ENCODE measurements around the gene MGST1. TPM values are rescaled to one million over a fixed set of nuclear protein-coding genes. Genes with fewer than 3 reads are reported as not detected.
"Not testable (repeated sequence)": the region's sequence is repeated elsewhere in the genome, so short reads cannot be mapped to it uniquely, and the experiment has no call there.

The MGST1 gene
- total RNA-seq, 2 donors from 2014 or later, result 1.0 TPM; not detected in 1

DNA sequence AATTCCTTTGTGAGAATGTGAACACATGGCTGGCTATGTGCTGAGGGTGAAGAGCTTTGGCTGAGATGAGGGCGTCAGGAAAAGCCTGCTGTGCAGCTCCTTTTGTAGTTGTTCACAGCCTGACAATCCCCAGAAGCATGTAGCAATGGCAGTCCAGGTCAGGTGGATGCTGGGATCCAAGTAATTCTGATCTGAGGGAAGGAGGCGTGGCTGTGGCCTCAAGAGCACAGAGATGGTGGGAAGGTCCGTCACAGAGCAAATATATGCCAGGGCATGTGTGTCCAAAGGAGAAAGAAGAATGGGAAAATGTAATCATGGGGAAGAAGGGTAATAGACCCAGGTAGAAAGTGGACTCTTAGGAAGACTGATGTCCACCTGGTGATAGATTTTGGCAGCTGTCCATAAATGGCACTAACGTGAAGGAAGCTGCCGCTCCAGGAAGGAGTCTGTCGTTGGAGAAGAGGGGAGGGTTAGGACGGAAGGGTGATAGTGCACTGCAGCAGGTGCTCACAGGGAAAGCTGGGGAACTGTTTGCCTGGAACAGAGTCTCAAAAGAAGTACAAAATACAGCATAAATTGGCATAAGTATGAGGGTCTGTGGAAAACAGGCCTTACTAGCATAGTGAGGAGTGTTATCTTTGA, 13.8 kb downstream of the MGST1 start:
- ATAC-seq, result no peak
- Mint-ChIP-seq H3K27ac (no peak overlapping the region), H3K36me3 (ENCODE audit: low read depth) (no peaks in the 10 kb centered on the region), H3K4me1 (no peaks in the 10 kb centered on the region), H3K4me3 (no peak overlapping the region), H3K27me3 (no peaks in the 10 kb centered on the region)
- no peaks in the 10 kb centered on the region for H3K9me3 ChIP-seq (ENCODE audit: control insufficient read depth, low read length, poor library complexity, severe bottlenecking)
- DNase-seq, result no peak

DNA sequence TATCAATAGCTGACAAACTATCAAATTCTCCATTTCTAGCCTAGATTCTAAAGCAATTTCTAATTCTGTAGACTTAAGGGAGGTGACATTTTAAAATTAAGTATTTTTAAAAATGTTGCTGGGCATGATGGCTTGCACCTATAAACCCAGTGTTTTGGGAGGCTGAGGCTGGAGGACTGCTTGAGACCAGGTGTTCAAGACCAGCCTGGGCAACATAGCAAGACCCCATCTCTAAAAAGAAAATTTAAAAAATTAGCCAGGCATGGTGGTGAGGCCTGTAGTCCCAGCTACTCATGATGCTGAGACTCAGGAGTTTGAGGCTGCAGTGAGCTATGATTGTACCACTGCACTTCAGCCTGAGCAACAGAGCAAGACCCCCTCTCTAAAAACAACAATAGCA, 15.1 kb downstream of the MGST1 start:
- ATAC-seq (no peak), DNase-seq (no peak)
- H3K9me3 ChIP-seq (ENCODE audit: control insufficient read depth, low read length, poor library complexity, severe bottlenecking), result no peaks in the 10 kb centered on the region
- Mint-ChIP-seq H3K4me3 (no peak overlapping the region), H3K36me3 (ENCODE audit: low read depth) (no peaks in the 10 kb centered on the region), H3K27ac (no peak overlapping the region), H3K27me3 (no peaks in the 10 kb centered on the region), H3K4me1 (no peaks in the 10 kb centered on the region)

DNA sequence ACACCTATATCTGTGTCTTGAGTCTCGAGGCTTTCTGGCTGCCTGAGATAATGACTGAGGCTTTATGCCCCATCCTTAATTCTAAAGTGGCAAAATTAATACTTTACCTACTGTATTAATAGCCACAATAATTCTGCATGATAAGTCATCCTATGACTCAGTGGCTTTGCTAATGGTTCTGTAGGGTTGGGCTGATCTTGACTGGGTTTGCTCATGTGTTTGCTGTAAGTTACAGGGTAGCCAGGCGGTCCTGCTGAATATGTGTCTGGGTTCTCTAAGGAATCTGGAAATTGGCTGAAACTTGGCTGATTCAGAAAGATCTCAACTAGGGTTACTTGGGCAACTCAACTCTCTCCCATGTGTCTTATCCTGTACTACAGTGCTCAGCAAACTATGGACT, 21.7 kb downstream of the MGST1 start:
- no peaks in the 10 kb centered on the region for H3K27me3 Mint-ChIP-seq
- no peak overlapping the region for H3K27ac Mint-ChIP-seq
- DNase-seq (no peak), ATAC-seq (no peak)
- H3K4me1 Mint-ChIP-seq, result no peaks in the 10 kb centered on the region
- H3K9me3 ChIP-seq (ENCODE audit: control insufficient read depth, low read length, poor library complexity, severe bottlenecking), result no peaks in the 10 kb centered on the region
- H3K36me3 Mint-ChIP-seq (ENCODE audit: low read depth), result no peaks in the 10 kb centered on the region
- no peak overlapping the region for H3K4me3 Mint-ChIP-seq

DNA sequence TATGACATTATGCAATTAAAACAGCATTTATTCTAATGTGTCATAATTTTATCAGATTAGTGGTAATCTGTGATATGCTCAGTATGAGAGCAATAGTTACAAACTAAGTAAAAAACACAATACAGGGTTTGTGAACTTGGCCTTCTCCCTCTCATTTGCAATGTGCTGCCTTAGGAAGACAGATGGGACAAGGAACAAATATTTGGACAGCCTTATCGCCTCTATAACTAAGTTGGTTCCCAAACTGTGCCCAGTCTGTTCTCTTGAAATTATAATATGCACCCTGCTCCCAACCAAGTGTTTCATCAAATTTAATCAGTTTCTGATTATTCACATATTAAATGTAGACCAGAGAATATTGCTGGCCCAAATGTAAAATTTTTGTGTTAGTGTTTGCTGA, 22.7 kb downstream of the MGST1 start:
- H3K4me1 Mint-ChIP-seq, result no peaks in the 10 kb centered on the region
- DNase-seq (no peak), ATAC-seq (no peak)
- no peaks in the 10 kb centered on the region for H3K36me3 Mint-ChIP-seq (ENCODE audit: low read depth)
- H3K27ac Mint-ChIP-seq, result no peak overlapping the region
- no peaks in the 10 kb centered on the region for H3K27me3 Mint-ChIP-seq
- H3K4me3 Mint-ChIP-seq, result no peak overlapping the region
- H3K9me3 ChIP-seq (ENCODE audit: control insufficient read depth, low read length, poor library complexity, severe bottlenecking), result no peaks in the 10 kb centered on the region

DNA sequence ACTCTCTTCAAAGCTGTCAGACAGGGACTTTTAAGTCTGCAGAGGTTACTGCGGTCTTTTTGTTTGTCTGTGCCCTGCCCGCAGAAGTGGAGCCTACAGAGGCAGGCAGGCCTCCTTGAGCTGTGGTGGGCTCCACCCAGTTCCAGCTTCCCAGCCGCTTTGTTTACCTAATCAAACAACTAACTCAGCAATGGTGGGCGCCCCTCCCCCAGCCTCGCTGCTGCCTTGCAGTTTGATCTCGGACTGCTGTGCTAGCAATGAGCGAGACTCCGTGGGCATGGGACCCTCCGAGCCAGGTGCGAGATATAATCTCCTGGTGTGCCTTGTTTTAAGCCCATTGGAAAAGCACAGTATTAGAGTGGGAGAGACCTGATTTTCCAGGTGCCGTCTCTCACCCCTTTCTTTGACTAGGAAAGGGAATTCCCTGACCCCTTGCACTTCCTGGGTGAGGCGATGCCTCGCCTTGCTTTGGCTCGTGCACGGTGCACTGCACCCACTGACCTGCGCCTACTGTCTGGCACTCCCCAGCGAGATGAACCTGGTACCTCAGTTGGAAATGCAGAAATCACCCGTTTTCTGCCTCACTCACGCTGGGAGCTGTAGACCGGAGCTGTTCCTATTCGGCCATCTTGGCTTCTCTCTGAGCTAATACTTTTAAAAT, 35.3 kb downstream of the MGST1 start:
- not testable (repeated sequence) for H3K27me3 Mint-ChIP-seq; H3K36me3 Mint-ChIP-seq (ENCODE audit: low read depth); H3K9me3 ChIP-seq (ENCODE audit: control insufficient read depth, low read length, poor library complexity, severe bottlenecking); H3K4me3 Mint-ChIP-seq; H3K27ac Mint-ChIP-seq; DNase-seq; H3K4me1 Mint-ChIP-seq; ATAC-seq

DNA sequence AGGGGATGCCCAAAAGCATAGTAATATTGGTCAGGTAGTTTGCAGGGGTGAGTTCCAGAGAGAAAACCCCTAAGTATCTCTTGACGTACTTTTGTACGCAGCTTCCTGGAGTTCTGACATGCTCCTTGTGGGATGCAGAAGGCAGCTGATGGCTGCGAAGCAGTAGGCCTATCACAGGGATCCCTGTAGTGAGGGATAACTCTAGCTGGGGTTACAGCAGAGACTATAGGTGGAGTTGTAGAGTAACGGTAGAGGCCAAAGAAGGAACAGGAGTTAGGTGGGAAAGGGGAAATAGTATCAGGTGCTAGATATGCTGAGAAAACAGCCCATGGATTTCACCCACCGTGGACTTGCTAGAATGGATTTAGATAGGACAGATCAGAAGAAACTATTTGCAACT, 37.3 kb downstream of the MGST1 start:
- Mint-ChIP-seq H3K4me3 (no peak overlapping the region), H3K27ac (no peak overlapping the region), H3K36me3 (ENCODE audit: low read depth) (no peaks in the 10 kb centered on the region), H3K27me3 (no peaks in the 10 kb centered on the region), H3K4me1 (no peaks in the 10 kb centered on the region)
- no peaks in the 10 kb centered on the region for H3K9me3 ChIP-seq (ENCODE audit: control insufficient read depth, low read length, poor library complexity, severe bottlenecking)
- no peak for DNase-seq
- ATAC-seq, result no peak

DNA sequence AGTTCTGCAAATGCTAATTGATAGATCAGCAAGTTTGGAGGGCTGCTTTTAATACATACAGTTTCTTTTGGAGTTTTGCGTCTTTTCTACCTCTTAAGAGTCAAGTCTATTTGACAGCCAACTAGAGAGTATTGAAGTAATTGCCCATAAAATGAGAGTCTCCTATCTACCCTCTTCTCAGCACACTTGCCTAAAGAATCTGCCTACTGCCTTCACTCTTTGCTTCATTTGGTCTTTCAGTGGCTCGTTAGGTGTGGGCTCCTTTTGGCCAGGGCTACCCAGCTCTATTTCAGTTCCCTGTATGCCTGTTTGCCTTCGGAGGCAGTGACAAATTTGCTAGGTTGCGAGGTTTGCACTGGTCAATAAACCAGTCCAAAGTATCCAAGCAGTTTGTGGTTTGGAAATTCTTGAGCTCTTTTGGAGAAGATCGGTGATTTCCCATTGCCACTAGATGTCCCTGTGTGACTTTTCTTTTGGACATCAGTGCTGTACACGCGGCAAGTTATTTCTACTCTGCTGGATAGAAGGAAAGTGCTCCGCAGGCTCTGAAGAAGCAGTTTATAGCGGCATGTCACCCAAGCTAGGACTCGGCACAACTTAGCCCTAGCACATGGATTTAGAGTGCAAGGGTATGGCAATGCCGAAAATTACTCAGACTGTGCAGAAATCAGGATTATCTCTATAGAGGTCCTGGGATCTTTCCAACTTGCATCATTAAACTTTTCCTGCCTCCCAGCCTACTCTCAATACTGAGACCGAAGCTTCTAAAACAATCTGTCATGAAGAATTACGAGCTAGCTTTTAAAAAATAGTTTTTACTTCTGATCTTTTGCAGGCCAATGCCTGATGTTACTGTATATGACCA, 38.6 kb downstream of the MGST1 start:
- Mint-ChIP-seq H3K36me3 (ENCODE audit: low read depth) (no peaks in the 10 kb centered on the region), H3K27me3 (no peaks in the 10 kb centered on the region), H3K4me1 (no peaks in the 10 kb centered on the region), H3K4me3 (no peak overlapping the region), H3K27ac (no peak overlapping the region)
- no peak for ATAC-seq
- H3K9me3 ChIP-seq (ENCODE audit: control insufficient read depth, low read length, poor library complexity, severe bottlenecking), result no peaks in the 10 kb centered on the region
- DNase-seq, result no peak

DNA sequence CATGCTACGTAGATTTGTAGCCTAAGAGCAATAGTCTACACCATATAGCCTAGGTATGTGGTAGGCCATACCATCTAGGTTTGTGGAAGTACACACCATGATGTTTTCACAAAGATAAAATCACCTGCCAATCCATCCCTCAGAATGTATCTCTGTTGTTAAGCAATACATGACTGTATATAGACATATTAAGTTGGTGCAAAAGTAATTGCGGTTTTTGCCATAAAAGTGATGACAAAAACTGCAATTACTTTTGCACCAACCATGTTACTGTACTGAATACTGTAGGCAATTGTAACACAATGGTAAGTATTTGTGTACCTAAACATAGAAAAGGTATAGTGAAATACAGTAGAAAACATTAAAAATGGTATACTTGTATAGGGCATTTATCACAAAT, 40.5 kb downstream of the MGST1 start:
- DNase-seq, result no peak

DNA sequence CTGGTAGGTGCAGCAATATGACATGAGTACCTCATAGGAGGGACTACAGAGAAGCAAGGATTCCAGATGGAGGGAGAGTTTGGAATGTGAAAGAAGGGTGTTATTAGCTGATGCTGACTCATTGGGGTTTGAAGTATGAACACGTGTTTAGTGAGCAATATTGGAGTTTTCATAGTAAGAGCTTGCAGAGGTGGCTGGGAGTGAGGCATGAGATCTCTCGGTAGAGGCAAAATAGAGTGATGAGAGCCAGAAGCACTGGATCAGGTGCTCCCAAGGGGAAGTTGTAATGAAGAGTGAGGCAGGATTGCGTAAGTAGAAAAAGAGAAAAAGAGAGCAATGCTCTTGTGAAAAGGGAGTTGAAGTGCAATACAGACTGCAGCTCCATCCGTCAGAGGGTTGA, 42.1 kb downstream of the MGST1 start:
- no peak overlapping the region for H3K4me3 Mint-ChIP-seq
- H3K27ac Mint-ChIP-seq, result no peak overlapping the region
- ATAC-seq, result no peak
- DNase-seq, result no peak
- no peaks in the 10 kb centered on the region for H3K27me3 Mint-ChIP-seq
- no peaks in the 10 kb centered on the region for H3K9me3 ChIP-seq (ENCODE audit: control insufficient read depth, low read length, poor library complexity, severe bottlenecking)
- H3K36me3 Mint-ChIP-seq (ENCODE audit: low read depth), result no peaks in the 10 kb centered on the region
- no peaks in the 10 kb centered on the region for H3K4me1 Mint-ChIP-seq

More for the DNA sequence above, 40.5 kb downstream of the MGST1 start:
- H3K27ac Mint-ChIP-seq, result no peak overlapping the region
- H3K9me3 ChIP-seq (ENCODE audit: control insufficient read depth, low read length, poor library complexity, severe bottlenecking), result no peaks in the 10 kb centered on the region
- H3K27me3 Mint-ChIP-seq, result no peaks in the 10 kb centered on the region
- no peaks in the 10 kb centered on the region for H3K36me3 Mint-ChIP-seq (ENCODE audit: low read depth)
- no peak for ATAC-seq
- H3K4me3 Mint-ChIP-seq, result no peak overlapping the region
- H3K4me1 Mint-ChIP-seq, result no peaks in the 10 kb centered on the region

DNA sequence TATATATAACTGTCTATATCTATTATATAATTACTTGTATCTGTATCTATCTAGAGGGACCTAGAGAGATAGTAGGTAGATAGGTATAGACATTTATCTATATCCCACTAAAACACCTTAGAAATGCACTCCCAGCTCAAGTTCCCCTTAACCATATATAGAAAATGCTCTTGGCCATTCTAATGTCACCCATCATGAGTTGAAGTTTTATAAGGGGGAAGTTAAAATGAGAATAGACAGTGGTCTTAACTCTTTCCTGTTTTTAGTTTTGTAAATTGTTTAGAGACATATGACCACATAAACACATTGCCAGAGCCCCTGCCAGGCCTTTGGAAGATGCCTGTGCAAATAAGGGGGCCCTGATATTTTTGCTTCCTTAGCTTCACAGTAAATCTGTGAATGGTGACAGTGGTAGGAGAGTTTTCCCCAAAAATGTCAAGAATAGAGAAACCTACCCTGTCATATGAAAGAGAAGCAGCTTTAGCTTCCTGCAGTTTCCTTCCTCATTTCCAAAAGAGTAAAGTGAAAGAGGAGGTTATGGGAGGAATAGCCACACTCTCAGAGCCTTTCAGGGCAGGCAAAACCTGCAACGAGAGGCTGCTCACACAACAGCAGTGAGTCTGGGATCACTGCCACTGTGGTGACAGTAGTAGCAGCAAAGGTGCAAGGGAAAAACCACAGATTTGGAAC, 45.5 kb downstream of the MGST1 start:
- ATAC-seq (no peak), DNase-seq (no peak)
- Mint-ChIP-seq H3K4me3 (no peak overlapping the region), H3K36me3 (ENCODE audit: low read depth) (no peaks in the 10 kb centered on the region), H3K27me3 (no peaks in the 10 kb centered on the region), H3K4me1 (no peaks in the 10 kb centered on the region), H3K27ac (no peak overlapping the region)
- no peaks in the 10 kb centered on the region for H3K9me3 ChIP-seq (ENCODE audit: control insufficient read depth, low read length, poor library complexity, severe bottlenecking)

DNA sequence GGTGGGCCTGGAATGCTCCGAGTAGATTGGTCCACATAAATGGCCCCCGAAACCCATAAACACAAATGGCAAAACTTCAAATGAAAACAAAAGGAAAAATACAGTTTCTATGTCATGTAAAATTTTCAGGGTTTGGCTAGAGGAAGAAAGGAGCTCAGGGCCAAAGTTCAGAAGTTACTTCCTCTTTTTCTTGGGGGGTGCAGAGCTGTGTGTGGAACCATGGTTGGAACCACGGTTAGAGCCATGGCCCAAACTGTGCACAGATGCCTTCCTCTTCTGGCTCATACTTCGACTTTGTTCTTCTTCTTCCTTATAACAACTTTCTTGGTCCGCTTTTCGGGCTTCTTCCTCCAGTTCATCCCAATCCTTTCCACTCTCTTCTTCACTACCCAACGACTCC, 51.7 kb downstream of the MGST1 start:
- DNase-seq (no peak), ATAC-seq (no peak)
- H3K36me3 Mint-ChIP-seq (ENCODE audit: low read depth), result no peaks in the 10 kb centered on the region
- no peaks in the 10 kb centered on the region for H3K9me3 ChIP-seq (ENCODE audit: control insufficient read depth, low read length, poor library complexity, severe bottlenecking)
- no peaks in the 10 kb centered on the region for H3K4me1 Mint-ChIP-seq
- no peak overlapping the region for H3K4me3 Mint-ChIP-seq
- H3K27ac Mint-ChIP-seq, result no peak overlapping the region
- H3K27me3 Mint-ChIP-seq, result no peaks in the 10 kb centered on the region

DNA sequence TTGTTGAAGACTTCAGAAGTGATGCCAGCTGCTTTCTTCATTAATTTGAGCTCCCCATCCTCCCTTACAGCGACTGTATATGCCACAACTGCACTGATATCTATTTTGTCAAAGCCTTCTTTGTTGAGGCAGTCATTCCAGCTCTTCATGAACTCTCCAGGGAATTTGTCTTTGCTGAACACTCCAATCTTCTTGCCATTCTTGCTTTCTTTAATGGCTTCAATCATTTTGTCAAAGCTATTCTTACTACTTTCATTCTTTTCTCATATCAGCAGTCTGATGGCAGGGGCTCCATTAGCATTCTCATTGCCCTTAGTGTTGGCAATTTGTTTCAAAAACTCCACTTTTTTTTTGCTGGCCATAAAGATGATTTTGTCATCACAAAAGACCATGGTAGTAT, 54.4 kb downstream of the MGST1 start:
- not testable (repeated sequence) for H3K27me3 Mint-ChIP-seq; H3K9me3 ChIP-seq (ENCODE audit: control insufficient read depth, low read length, poor library complexity, severe bottlenecking); H3K36me3 Mint-ChIP-seq (ENCODE audit: low read depth); DNase-seq; H3K4me1 Mint-ChIP-seq; H3K4me3 Mint-ChIP-seq; H3K27ac Mint-ChIP-seq; ATAC-seq

DNA sequence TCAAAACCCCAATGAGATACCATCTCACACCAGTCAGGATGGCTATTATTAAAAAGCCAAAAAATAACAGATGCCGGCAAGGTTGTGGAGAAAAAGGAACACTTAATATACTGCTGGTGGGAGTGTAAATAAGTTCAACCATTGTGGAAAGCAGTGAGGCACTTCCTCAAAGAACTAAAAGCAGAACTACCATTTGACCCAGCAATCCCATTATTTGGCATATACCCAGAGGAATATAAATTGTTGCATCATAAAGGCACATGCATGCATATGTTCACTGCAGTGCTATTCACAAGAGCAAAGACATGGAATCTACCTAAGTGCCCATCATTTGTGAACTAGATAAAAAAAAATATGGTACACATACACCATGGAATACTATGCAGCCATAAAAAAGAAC, 59.9 kb downstream of the MGST1 start:
- Mint-ChIP-seq H3K4me1 (no peaks in the 10 kb centered on the region), H3K27ac (no peak overlapping the region), H3K36me3 (ENCODE audit: low read depth) (no peaks in the 10 kb centered on the region), H3K27me3 (no peaks in the 10 kb centered on the region), H3K4me3 (no peak overlapping the region)
- no peak for ATAC-seq
- DNase-seq, result no peak
- H3K9me3 ChIP-seq (ENCODE audit: control insufficient read depth, low read length, poor library complexity, severe bottlenecking), result no peaks in the 10 kb centered on the region
